ENCODE results near the gene GOLM1.

The GOLM1 gene

GRCh38 chr9:86020731-86021130, 78.6 kb downstream of the GOLM1 start:
- H3K4ac ChIP-seq (ENCODE audit: low read depth, low read length) = no peak overlapping the region
- no CpG with 5 or more reads among the region's 1 CpG for WGBS (ENCODE audit: extremely low coverage, insufficient coverage, insufficient read length)
- H3K9me3 ChIP-seq (ENCODE audit: insufficient read depth, low read depth, low read length) = no peaks in the 10 kb centered on the region
- H2AFZ ChIP-seq (ENCODE audit: insufficient read depth, low read length, poor library complexity) = no peak overlapping the region
- no peak overlapping the region for H3K27ac ChIP-seq (ENCODE audit: low read depth, low read length)
- H3K9ac ChIP-seq (ENCODE audit: low read length) = no peak overlapping the region
- H4K8ac ChIP-seq (ENCODE audit: low read depth, low read length) = no peak overlapping the region
- no peak overlapping the region for H4K91ac ChIP-seq (ENCODE audit: low read depth, low read length)
- H3K18ac ChIP-seq (ENCODE audit: low read length) = no peak overlapping the region
- H2BK5ac ChIP-seq (ENCODE audit: low read depth, low read length, poor library complexity) = no peak overlapping the region
- H3K79me2 ChIP-seq (ENCODE audit: control insufficient read depth, insufficient read depth, low read length, poor library complexity) = no peaks in the 10 kb centered on the region
- no peak overlapping the region for H2BK12ac ChIP-seq (ENCODE audit: low read length)
- H3K4me3 ChIP-seq (ENCODE audit: low read depth, low read length) = no peak overlapping the region
- no peaks in the 10 kb centered on the region for H3K27me3 ChIP-seq (ENCODE audit: insufficient read depth, low read length)
- no peaks in the 10 kb centered on the region for H3K4me1 ChIP-seq (ENCODE audit: control insufficient read depth in 1 of 2, insufficient read depth in 2 of 2, low read length in 2 of 2)
- no peaks in the 10 kb centered on the region for H3K79me1 ChIP-seq (ENCODE audit: low read length)
- no peak overlapping the region for H3K23ac ChIP-seq (ENCODE audit: low read length)
- H3K36me3 ChIP-seq (ENCODE audit: control insufficient read depth in 1 of 2, insufficient read depth in 2 of 2, low read length in 2 of 2) = peaks cover 17 to 30% of the 10 kb centered on the region in 2 experiments
- H4K12ac ChIP-seq (ENCODE audit: low read depth, low read length) = peak overlapping the region; percentile 54
- no peak overlapping the region for H2AK5ac ChIP-seq (ENCODE audit: low read length)
- H3K14ac ChIP-seq (ENCODE audit: low read length) = no peak overlapping the region
- DNase-seq = no peak
- no peak overlapping the region for H3K4me2 ChIP-seq (ENCODE audit: low read length)
- H2BK120ac ChIP-seq (ENCODE audit: insufficient read depth, low read length, poor library complexity) = no peak overlapping the region

- no CpG with 5 or more reads among the region's 2 CpGs for WGBS (ENCODE audit: extremely low coverage, insufficient coverage, insufficient read length)
Measured at GRCh38 chr9:86009133-86009532, 90.2 kb downstream of the GOLM1 start.

GRCh38 chr9:86005253-86005775, 94.0 kb downstream of the GOLM1 start:
- Histone ChIP-seq H3K9ac (ENCODE audit: low read length) (no peak overlapping the region), H3K4ac (ENCODE audit: low read depth, low read length) (no peak overlapping the region), H4K8ac (ENCODE audit: low read depth, low read length) (no peak overlapping the region), H3K27ac (ENCODE audit: low read depth, low read length) (no peak overlapping the region), H3K27me3 (ENCODE audit: insufficient read depth, low read length) (no peaks in the 10 kb centered on the region), H3K4me2 (ENCODE audit: low read length) (no peak overlapping the region), H3K14ac (ENCODE audit: low read length) (no peak overlapping the region), H2AK5ac (ENCODE audit: low read length) (no peak overlapping the region), H3K23ac (ENCODE audit: low read length) (no peak overlapping the region), H3K9me3 (ENCODE audit: insufficient read depth, low read depth, low read length) (no peaks in the 10 kb centered on the region), H2AFZ (ENCODE audit: insufficient read depth, low read length, poor library complexity) (no peak overlapping the region), H2BK5ac (ENCODE audit: low read depth, low read length, poor library complexity) (no peak overlapping the region), H3K4me1 (ENCODE audit: control insufficient read depth in 1 of 2, insufficient read depth in 2 of 2, low read length in 2 of 2) (no peaks in the 10 kb centered on the region), H3K4me3 (ENCODE audit: low read depth, low read length) (no peak overlapping the region), H3K36me3 (ENCODE audit: control insufficient read depth in 1 of 2, insufficient read depth in 2 of 2, low read length in 2 of 2) (peaks cover 14 to 16% of the 10 kb centered on the region in 2 experiments), H3K79me1 (ENCODE audit: low read length) (no peaks in the 10 kb centered on the region), H3K79me2 (ENCODE audit: control insufficient read depth, insufficient read depth, low read length, poor library complexity) (no peaks in the 10 kb centered on the region), H2BK120ac (ENCODE audit: insufficient read depth, low read length, poor library complexity) (no peak overlapping the region), H3K18ac (ENCODE audit: low read length) (no peak overlapping the region), H4K91ac (ENCODE audit: low read depth, low read length) (no peak overlapping the region), H2BK12ac (ENCODE audit: low read length) (no peak overlapping the region), H4K12ac (ENCODE audit: low read depth, low read length) (no peak overlapping the region)
- WGBS (ENCODE audit: extremely low coverage, insufficient coverage, insufficient read length) = no CpG with 5 or more reads among the region's 1 CpG
- no peak for DNase-seq

More at GRCh38 chr9:86009133-86009532, 90.2 kb downstream of the GOLM1 start:
- H2AK5ac ChIP-seq (ENCODE audit: low read length) = no peak overlapping the region
- H3K27ac ChIP-seq (ENCODE audit: low read depth, low read length) = no peak overlapping the region
- no peak overlapping the region for H2BK120ac ChIP-seq (ENCODE audit: insufficient read depth, low read length, poor library complexity)
- H3K14ac ChIP-seq (ENCODE audit: low read length) = no peak overlapping the region
- H4K91ac ChIP-seq (ENCODE audit: low read depth, low read length) = no peak overlapping the region
- no peaks in the 10 kb centered on the region for H3K27me3 ChIP-seq (ENCODE audit: insufficient read depth, low read length)
- H3K79me2 ChIP-seq (ENCODE audit: control insufficient read depth, insufficient read depth, low read length, poor library complexity) = no peaks in the 10 kb centered on the region
- H3K4me3 ChIP-seq (ENCODE audit: low read depth, low read length) = no peak overlapping the region
- no peaks in the 10 kb centered on the region for H3K9me3 ChIP-seq (ENCODE audit: insufficient read depth, low read depth, low read length)
- H3K18ac ChIP-seq (ENCODE audit: low read length) = no peak overlapping the region
- H3K4ac ChIP-seq (ENCODE audit: low read depth, low read length) = no peak overlapping the region
- H4K12ac ChIP-seq (ENCODE audit: low read depth, low read length) = no peak overlapping the region
- no peaks in the 10 kb centered on the region for H3K4me1 ChIP-seq (ENCODE audit: control insufficient read depth in 1 of 2, insufficient read depth in 2 of 2, low read length in 2 of 2)
- H3K79me1 ChIP-seq (ENCODE audit: low read length) = no peaks in the 10 kb centered on the region
- no peak overlapping the region for H2AFZ ChIP-seq (ENCODE audit: insufficient read depth, low read length, poor library complexity)
- no peak overlapping the region for H2BK12ac ChIP-seq (ENCODE audit: low read length)
- H3K36me3 ChIP-seq (ENCODE audit: control insufficient read depth in 1 of 2, insufficient read depth in 2 of 2, low read length in 2 of 2) = peaks cover 21% of the 10 kb centered on the region in 2 experiments
- H3K23ac ChIP-seq (ENCODE audit: low read length) = no peak overlapping the region
- H4K8ac ChIP-seq (ENCODE audit: low read depth, low read length) = no peak overlapping the region
- no peak overlapping the region for H2BK5ac ChIP-seq (ENCODE audit: low read depth, low read length, poor library complexity)
- no peak overlapping the region for H3K4me2 ChIP-seq (ENCODE audit: low read length)
- no peak for DNase-seq
- H3K9ac ChIP-seq (ENCODE audit: low read length) = no peak overlapping the region

GRCh38 chr9:85995599-85995998, 103.8 kb downstream of the GOLM1 start:
- Histone ChIP-seq H2AK5ac (ENCODE audit: low read length) (no peak overlapping the region), H3K4me2 (ENCODE audit: low read length) (no peak overlapping the region), H4K91ac (ENCODE audit: low read depth, low read length) (no peak overlapping the region), H2AFZ (ENCODE audit: insufficient read depth, low read length, poor library complexity) (no peak overlapping the region), H3K9ac (ENCODE audit: low read length) (no peak overlapping the region), H4K8ac (ENCODE audit: low read depth, low read length) (no peak overlapping the region), H3K79me1 (ENCODE audit: low read length) (no peaks in the 10 kb centered on the region), H3K4me1 (ENCODE audit: control insufficient read depth in 1 of 2, insufficient read depth in 2 of 2, low read length in 2 of 2) (no peaks in the 10 kb centered on the region), H3K4ac (ENCODE audit: low read depth, low read length) (no peak overlapping the region), H3K18ac (ENCODE audit: low read length) (no peak overlapping the region), H2BK12ac (ENCODE audit: low read length) (no peak overlapping the region), H3K4me3 (ENCODE audit: low read depth, low read length) (no peak overlapping the region), H3K27me3 (ENCODE audit: insufficient read depth, low read length) (no peaks in the 10 kb centered on the region), H3K27ac (ENCODE audit: low read depth, low read length) (no peak overlapping the region), H3K36me3 (ENCODE audit: control insufficient read depth in 1 of 2, insufficient read depth in 2 of 2, low read length in 2 of 2) (peaks cover 12 to 16% of the 10 kb centered on the region in 2 experiments), H3K14ac (ENCODE audit: low read length) (no peak overlapping the region), H2BK120ac (ENCODE audit: insufficient read depth, low read length, poor library complexity) (no peak overlapping the region), H3K9me3 (ENCODE audit: insufficient read depth, low read depth, low read length) (no peaks in the 10 kb centered on the region), H2BK5ac (ENCODE audit: low read depth, low read length, poor library complexity) (no peak overlapping the region), H4K12ac (ENCODE audit: low read depth, low read length) (no peak overlapping the region), H3K23ac (ENCODE audit: low read length) (no peak overlapping the region), H3K79me2 (ENCODE audit: control insufficient read depth, insufficient read depth, low read length, poor library complexity) (no peaks in the 10 kb centered on the region)
- no CpG with 5 or more reads among the region's 1 CpG for WGBS (ENCODE audit: extremely low coverage, insufficient coverage, insufficient read length)
- DNase-seq = no peak

Measured in trophoblast cell (in vitro differentiated cells and primary cell).